Activated T-cell treated with anti-CD3 and anti-CD28 coated beads for 4 hours (primary cell): ENCODE results near the gene ACSL6.

Experiments used
- DNase-seq: peaks from one replicate; pipeline ENCODE4 v3.0.0-alpha.2; 2020

Gene ACSL6

GRCh38 chr5:131976414-131977211 is 34.8 kb downstream of the ACSL6 start:
- no peak for DNase-seq

GRCh38 chr5:131974956-131975726 is 36.3 kb downstream of the ACSL6 start:
- peak; percentile 5 for DNase-seq

GRCh38 chr5:131974622-131974955 is 36.9 kb downstream of the ACSL6 start:
- no peak for DNase-seq

DNA sequence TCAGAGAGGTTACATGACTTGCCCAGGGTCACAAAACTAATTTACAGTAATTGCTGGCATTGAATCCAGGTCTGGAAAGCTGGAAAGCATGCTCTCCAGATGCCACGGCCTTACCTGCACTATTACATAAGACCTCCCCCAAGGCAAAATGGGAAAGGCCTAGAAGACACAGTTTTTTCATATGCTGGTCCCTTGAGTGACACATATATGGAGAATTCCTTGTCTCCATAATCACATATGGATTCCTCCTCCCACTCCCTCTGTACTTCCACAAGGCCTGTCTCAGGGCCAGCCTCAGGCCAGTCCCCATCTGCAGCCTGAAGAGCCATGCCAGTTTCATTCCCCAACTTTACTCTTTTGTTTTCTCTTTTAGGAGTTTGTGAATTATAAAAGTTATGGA is 37.4 kb downstream of the ACSL6 start:
- DNase-seq: no peak

DNA sequence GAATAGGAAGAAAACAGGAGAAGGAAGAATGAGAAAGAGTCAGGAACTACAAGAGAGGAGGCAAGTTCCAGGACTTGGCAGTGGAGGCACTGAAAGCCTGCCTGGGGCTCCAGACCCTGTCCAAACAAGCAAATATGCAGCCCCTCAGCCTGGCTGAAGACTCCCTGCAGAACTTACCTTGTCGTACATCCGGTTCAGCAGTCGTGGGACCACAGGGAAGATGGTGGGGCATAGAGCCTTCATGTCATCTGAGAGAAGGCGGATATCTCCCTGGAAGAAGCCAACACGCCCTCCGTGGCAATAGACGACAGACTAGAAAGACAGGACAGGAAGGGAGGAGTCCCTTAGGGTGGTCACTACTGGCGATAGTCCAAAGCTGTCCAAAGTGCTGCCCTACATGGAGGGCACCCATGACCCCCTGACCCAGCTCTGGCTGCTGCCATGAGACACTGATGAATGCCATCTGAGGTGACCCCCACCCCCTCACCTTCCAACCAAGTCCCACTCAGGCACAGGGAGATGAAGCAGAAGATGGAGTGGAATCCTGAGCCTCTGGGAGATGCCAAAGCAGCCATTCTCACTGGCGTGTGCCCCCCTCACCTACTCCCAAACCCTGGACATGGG is 38.3 kb downstream of the ACSL6 start:
- no peak for DNase-seq

DNA sequence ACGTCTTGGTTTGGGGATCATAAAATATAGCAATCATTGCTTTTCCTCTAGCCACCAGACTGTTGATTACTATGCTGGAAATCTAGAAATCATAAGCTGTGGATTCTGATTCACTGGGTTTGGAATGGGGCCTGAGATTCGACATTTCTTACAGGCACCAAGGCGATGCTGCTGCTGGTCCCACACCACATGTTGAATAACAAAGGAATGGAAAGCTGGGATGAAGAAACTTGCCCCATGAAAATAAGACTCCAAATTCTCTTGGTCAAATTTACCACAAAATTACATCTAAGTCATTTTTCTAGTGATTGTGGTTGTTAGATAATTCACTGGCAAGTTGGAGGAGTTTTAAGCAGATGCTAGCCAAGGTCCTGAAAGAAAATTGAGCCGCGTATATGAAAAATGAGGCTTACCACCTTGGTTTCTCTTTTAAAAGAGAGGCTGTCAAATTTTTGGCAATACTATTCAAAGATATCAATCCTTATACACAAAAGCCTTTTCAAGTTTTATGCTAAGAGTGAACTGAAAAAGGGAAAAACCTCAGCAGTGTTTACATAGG is 43.0 kb downstream of the ACSL6 start:
- no peak for DNase-seq

DNA sequence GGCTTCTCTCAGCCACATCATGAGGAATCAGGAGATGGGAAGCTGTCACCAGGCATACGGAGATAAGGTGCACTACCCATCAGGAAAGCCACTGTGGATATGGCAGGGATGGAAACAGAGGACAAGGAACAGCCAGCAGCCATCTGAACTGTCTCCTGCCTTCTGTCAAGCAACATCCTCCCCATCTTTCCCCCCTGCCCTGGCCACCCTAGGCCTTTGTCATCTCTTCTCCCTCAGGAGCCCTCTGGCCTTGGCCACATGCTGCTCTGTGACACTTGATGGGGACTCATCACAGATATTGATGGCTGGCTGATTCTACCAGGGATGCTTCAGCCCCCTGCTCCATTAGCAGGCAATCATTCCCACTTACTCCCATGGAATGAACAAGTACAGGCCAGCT is 44.9 kb downstream of the ACSL6 start:
- no peak for DNase-seq

GRCh38 chr5:131965826-131966415 is 45.5 kb downstream of the ACSL6 start:
- DNase-seq: no peak

- DNase-seq: no peak
Measured at GRCh38 chr5:131959906-131960305, 51.6 kb downstream of the ACSL6 start.

DNA sequence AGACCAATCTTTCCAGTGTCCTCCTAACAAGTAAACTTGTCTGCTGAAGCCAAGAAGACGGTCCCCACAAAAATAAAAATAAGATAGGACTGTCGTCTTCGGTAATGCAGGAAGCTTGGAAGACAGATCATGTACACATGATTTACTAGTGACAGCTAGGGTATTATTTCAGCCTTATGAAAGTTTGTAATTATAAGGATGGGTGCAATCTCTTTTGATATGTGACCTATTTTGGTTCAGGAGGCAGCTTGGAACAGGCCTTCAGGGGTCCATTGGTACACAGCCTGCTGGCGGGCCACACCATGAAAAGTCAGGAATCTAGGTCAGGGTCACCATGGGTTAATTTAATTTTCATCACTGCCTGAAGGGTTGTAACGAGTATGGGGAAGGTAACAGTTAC is 52.3 kb downstream of the ACSL6 start:
- no peak for DNase-seq

- no peak for DNase-seq
Measured at GRCh38 chr5:131957721-131958441, 53.6 kb downstream of the ACSL6 start.

- no peak for DNase-seq
Measured at GRCh38 chr5:131953969-131954368, 57.5 kb downstream of the ACSL6 start.

DNA sequence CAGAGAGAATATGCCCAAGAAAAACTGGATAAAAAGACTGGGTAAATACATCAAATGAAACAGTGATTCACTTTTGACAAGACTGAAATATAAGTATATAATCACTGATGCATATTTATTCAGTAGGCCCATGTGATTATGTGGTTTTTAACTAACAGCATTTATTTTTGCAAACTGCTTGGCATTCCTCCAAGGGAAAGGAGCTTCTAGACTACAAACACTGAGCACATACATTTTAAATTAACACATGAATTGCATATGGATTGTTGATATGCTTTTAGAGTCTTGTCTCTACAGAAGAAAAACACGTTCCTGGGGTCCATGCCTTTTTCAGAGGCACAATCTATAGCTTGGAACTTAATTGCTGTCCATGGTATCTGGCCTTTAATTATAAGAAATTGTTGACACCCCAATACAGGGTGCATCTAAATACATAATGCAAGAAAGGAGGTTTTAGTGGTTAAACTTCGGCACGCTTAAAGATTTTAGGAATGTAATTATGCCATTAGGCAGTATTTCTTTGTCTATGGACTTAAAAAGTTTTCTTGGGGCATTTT is 59.1 kb downstream of the ACSL6 start:
- no peak for DNase-seq

DNA sequence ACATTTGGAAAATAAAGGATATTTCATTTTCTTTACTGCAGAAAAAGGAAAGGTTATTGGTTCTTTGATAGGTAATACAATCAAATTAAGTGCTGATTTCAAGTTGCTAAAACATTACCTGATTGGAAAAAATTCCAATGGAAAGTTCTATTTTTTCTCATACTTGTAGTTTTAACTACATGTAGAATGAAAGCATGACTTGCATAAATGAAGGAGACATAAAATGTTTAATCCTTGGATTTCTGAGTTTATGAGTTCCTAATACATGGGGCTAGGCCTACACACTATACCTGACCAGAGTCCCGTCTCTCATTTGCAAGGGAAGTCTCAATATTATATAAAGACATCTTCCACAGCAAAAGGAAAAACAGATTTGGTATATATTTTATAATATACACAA is 60.8 kb downstream of the ACSL6 start:
- DNase-seq: no peak

- DNase-seq: no peak
Measured at GRCh38 chr5:131947445-131947844, 64.0 kb downstream of the ACSL6 start.

GRCh38 chr5:131945551-131946168 is 65.8 kb downstream of the ACSL6 start, which contains the start of gene MEIKIN:
TSS of gene MEIKIN (minus strand) at chr5:131945663. CDS start at chr5:131945505, 158 bp downstream.
- no peak for DNase-seq

DNA sequence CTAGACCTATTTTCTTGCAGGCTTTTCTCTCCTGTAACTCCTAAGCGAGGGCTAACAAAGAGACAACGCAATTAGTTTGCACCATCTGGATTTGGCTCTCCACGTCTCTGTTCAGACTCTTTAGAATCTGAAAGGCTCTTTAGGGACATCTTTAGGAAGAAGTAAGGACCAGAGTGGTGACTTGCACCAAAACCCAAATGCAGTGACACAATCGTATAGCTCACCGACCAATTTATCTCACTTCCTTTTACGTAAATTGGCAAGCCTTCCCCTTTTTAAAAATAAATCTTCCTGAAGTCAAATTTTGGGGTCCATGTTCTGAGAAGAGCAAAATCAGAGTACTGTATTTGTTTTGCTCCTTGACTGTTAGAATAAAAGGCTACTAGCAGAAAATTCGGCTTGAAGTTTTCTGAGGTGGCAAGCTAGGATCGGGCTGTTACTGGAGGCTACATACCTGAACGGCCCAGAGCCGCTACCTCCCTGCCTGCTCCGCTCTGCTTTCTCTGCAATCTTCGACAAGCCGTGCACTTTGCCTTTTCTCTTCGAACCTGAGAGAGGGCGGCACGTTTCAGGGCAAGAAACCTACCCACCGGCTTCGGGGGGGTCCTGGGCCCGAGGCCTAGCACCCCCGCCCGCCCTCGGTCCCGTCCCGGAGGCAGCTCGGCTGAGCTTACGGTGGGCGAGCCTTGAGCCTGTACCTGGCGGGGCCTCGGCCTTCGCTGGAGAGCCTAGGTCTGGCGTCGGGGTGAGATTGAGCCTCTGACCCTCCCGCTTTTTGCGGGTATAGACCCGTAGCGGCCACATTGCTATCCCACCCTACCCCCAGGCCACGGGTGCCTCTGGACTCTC is 66.5 kb downstream of the ACSL6 start:
- DNase-seq: no peak

GRCh38 chr5:131943916-131944315 is 67.5 kb downstream of the ACSL6 start:
- no peak for DNase-seq

- no peak for DNase-seq
Measured at GRCh38 chr5:131942016-131942415, 69.4 kb downstream of the ACSL6 start.

DNA sequence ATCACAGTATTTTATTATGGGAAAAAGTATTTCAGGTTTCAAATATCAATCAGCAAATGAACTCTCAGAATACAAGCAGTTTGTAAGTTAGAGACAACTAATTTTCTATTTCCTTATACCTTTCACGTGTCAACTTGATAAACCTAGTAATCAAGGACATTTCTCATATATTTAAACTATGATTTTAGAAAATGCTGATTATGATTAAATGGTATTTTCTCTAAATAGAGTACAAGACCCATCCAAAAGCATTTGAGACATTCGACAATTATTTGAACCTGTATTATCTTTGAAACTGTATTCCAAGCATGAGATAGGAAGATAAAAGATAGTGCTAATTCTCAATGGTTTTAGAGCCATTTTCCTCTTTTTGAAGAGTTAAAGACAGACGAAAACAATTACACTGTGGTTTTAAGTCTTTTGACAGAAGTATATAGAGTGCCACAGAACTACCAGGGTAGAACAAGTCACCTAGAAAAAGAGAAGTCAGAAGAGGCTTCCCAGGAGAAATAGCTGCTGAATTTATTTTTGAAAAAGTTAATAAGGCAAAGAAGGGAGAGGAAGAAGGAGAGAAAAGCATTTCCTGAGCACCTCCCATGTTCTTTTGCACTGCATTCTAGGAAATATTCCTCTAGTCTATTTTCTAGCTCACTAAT is 71.6 kb downstream of the ACSL6 start:
- DNase-seq: no peak
